ENCODE measurements around the gene DMXL1. TPM values are rescaled to one million over a fixed set of nuclear protein-coding genes. Genes with fewer than 3 reads are reported as not detected.

DMXL1 gene
- total and polyA plus RNA-seq, 8 donors = 37.5 to 48.3 (median 42.4) TPM

DNA sequence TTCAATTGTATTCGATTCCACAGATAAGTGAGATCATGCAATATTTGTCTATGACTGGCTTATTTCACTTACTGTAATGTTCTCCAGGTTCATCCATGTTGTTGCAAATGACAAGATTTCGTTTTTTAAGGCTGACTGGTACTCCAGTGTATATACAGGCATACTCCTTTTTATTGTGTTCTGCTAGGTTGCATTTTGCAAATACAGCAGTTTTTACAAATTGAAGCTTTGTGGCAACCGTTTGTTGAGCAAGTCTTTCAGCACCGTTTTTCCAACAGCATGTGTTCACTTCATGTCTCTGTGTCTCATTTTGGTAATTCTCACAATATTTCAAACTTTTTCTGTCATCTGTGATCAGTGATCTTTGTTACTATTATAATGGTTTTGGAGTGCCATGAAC lies 82.7 kb downstream of the DMXL1 start:
- TF ChIP-seq, protein P1, sequence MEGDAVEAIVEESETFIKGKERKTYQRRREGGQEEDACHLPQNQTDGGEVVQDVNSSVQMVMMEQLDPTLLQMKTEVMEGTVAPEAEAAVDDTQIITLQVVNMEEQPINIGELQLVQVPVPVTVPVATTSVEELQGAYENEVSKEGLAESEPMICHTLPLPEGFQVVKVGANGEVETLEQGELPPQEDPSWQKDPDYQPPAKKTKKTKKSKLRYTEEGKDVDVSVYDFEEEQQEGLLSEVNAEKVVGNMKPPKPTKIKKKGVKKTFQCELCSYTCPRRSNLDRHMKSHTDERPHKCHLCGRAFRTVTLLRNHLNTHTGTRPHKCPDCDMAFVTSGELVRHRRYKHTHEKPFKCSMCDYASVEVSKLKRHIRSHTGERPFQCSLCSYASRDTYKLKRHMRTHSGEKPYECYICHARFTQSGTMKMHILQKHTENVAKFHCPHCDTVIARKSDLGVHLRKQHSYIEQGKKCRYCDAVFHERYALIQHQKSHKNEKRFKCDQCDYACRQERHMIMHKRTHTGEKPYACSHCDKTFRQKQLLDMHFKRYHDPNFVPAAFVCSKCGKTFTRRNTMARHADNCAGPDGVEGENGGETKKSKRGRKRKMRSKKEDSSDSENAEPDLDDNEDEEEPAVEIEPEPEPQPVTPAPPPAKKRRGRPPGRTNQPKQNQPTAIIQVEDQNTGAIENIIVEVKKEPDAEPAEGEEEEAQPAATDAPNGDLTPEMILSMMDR (IDR thresholded peaks at IDR 0.05) = no peak
- H3K27me3 ChIP-seq = no peaks in the 10 kb centered on the region
- H3K4me1 ChIP-seq = no peaks in the 10 kb centered on the region
- peaks cover 0 to 51% of the 10 kb centered on the region in 2 donors for H3K36me3 ChIP-seq
- no peak overlapping the region for H3K27ac ChIP-seq
- ATAC-seq = no peak
- no peak overlapping the region for H3K4me3 ChIP-seq
- intact Hi-C loops (cut with DNase I) = no loop called here
- no peak for DNase-seq
- peaks cover 0 to 5% of the 10 kb centered on the region in 2 donors for H3K9me3 ChIP-seq

DNA sequence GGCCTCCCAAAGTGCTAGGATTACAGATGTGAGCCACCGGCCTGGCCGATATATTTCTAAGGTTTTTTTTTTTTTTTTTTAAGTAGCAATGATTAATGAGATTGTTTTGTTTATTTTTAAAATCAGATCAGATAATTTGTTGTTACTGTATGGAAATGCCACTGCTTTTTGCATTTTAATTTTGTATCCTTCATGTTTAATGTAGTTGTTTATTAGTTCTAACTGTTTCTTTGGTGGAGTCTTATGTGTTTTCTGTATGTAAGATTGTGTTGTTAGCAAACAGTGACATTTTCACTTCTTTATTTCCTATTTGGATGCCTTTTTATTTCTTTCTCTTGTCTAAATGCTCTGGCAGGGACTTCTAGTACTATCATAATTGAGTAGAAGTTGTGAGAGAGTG lies 87.3 kb downstream of the DMXL1 start:
- Histone ChIP-seq H3K9me3 (peaks cover 0 to 5% of the 10 kb centered on the region in 2 donors), H3K4me3 (no peak overlapping the region), H3K27ac (no peak overlapping the region), H3K36me3 (peaks cover 0 to 17% of the 10 kb centered on the region in 2 donors), H3K4me1 (no peaks in the 10 kb centered on the region), H3K27me3 (no peaks in the 10 kb centered on the region)
- TF ChIP-seq, protein P1 (IDR thresholded peaks at IDR 0.05) = no peak
- no peak for DNase-seq
- ATAC-seq = no peak
- intact Hi-C loops (cut with DNase I) = no loop called here

DNA sequence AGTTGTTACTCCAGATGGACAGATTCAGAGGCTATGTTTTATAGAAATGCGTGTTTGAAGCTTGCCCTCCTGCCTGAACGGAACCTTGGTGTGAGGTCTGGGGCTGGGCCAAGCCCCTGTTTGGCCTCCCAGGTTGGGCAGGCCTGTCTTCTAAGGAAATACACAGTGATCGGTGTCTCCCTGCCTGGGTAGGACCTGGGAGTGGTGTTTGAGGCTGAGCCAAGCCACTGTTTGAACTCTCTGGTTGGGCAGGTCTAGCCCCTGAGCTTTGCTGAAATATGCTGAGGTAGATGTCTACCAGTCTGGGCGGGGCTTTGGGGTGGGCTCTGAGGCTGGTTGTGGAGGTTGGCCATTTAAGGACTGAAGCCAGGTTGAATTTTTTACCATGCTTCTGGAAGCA lies 90.5 kb downstream of the DMXL1 start:
- ATAC-seq = no peak
- Histone ChIP-seq H3K36me3 (peaks cover 0 to 18% of the 10 kb centered on the region in 2 donors), H3K4me3 (no peak overlapping the region), H3K4me1 (no peaks in the 10 kb centered on the region), H3K27ac (no peak overlapping the region), H3K9me3 (peaks cover 0 to 5% of the 10 kb centered on the region in 2 donors), H3K27me3 (no peaks in the 10 kb centered on the region)
- intact Hi-C loops (cut with DNase I) = no loop called here
- TF ChIP-seq, protein P1 (IDR thresholded peaks at IDR 0.05) = no peak
- DNase-seq = no peak

DNA sequence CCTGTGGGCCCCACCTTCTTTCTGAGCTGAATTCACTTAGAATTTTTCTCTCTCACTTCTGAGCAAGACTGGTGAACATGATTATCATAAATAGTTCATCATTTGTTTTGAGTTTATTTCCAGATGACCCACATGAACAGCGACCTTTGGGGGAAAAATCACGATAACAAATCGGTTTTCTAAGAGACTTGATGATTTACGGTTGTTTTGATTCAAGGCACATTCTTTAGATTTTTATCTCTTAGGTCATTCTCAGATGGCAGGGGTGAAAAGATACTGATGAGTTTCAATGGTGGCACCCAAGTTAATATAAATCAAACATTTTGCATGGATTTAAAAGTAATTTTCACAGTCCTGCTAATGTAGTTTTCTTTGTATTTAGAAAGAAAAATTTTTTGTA lies 95.1 kb downstream of the DMXL1 start:
- DNase-seq (no peak), ATAC-seq (no peak)
- H3K4me1 ChIP-seq = no peaks in the 10 kb centered on the region
- TF ChIP-seq, protein P1 (IDR thresholded peaks at IDR 0.05) = no peak
- peaks cover 0 to 19% of the 10 kb centered on the region in 2 donors for H3K36me3 ChIP-seq
- intact Hi-C loops (cut with DNase I) = no loop called here
- H3K27ac ChIP-seq = no peak overlapping the region
- H3K4me3 ChIP-seq = no peak overlapping the region
- H3K27me3 ChIP-seq = no peaks in the 10 kb centered on the region
- H3K9me3 ChIP-seq = no peaks in the 10 kb centered on the region

DNA sequence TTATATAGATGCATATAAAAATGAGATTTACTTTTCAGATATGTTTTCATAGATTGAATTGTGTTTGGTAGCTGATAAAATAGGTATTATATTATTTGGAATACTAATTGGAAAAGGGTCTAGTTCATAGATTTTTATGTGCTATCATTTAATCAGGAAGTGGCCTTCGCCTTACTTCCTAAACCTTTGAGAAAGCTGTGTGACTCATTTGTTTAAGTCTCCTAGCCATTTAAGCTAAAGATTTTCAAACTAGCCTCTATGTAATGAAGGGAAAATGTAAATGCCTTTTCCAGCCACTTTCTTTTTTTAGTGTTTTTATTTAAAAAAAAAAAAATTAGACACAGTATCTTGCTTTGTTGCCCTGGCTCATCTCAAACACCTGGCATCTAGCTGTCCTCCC lies 97.5 kb downstream of the DMXL1 start:
- Histone ChIP-seq H3K27ac (no peak overlapping the region), H3K9me3 (no peaks in the 10 kb centered on the region), H3K27me3 (no peaks in the 10 kb centered on the region), H3K4me1 (no peaks in the 10 kb centered on the region), H3K4me3 (no peak overlapping the region), H3K36me3 (peaks cover 0 to 29% of the 10 kb centered on the region in 2 donors)
- no peak for DNase-seq
- intact Hi-C loops (cut with DNase I) = no loop called here
- TF ChIP-seq, protein P1 (IDR thresholded peaks at IDR 0.05) = no peak
- ATAC-seq = no peak
